GM19324 (cell line): ENCODE results near the gene ACD.
"Not testable (repeated sequence)": the region's sequence is repeated elsewhere in the genome, so short reads cannot be mapped to it uniquely, and the experiment has no call there.

Experiments used
- ATAC-seq: cut with Tn5 transposase; IDR thresholded peaks from one replicate; pipeline ENCODE4 v1.9.1; 2021; ENCODE audit warnings: mild to moderate bottlenecking, moderate library complexity; ENCODE audit not compliant: unreplicated experiment, low FRiP score

The ACD gene

DNA sequence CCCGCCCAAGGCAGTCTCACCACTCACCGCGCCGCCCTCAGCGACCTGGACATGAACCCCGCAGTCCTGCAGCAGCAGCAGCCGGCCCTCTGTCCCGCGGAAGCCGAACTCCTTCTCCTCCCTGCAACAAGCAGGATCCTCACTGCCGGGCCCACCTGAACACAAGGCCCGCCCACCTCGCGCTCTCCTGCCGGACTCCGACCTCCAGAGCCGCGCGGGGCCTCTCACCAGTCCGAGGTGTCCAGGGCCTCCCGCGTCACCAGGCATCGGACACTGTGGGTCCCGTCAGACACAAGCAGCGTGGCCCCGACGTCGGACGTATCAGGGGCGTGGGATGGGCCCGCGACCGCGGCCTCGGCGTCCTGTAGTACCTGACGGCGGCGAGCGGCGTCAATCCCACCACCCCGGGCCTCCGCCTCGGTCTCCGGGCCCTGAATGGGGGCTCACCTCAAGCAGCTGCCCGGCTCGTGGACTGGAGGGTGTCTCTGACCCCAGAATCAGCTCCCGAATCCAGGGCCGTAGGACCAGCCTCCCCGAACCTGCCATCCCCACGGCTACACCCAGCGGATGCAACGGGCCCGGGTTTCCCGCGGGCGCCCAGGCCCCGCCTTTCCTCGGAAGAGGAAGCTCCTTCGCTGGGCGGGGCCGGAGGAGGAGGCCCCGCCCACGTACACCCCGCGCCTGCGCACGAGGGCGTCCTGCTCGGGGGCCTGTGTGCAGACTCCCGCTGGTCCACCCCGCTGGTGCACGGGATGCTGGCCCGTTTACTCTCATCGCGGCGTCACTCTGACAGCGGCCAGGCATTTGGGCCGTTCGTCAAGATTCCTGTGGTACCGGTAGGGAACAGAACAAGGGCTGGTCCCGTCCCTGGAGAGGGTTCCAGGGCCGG lies at the start of gene ACD:
ACD (minus strand) TSS at position 586 of the 889 bp plus-strand sequence; CDS start at position 546, 40 bp downstream.
- ATAC-seq: peak; percentile 68

DNA sequence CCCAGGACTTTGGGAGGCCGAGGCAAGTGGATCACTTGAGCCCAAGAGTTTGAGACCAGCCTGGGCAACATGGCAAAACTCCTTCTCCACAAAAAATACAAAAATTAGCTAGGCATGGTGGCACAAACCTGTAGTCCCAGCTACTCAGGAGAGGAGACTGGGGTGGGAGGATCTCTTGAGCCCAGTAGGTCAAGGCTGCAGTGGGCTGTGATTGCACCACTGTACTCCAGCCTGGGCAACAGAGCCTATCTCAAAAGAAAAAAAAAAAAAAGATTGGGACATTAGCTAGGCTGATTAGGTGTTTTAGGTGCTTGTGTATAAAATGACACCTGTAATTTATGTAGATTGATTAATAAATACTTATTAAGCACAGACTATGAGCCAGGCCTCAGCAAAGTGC lies 49.0 kb upstream of the ACD start:
- ATAC-seq: no peak

- ATAC-seq: no peak
These were observed 48.3 kb upstream of the ACD start for GRCh38 chr16:67708368-67708771.

DNA sequence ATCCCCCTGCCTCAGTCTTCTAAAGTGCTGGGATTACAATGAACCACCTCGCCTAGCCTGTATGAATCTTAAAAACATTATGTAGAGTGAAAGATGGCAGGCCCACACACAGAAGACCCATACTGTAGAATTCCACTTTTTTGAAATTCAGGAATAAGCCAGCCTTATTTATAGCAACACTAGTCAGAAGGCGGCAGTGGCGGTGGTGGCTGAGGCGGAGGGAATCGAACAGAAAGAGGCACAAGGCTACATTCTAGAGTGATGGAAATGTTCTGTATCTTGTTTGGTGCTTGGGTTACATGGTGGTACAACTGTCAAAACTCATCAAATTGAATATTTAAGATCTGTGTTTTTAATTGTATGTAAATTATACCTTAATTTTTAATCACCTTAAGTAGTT lies 47.7 kb upstream of the ACD start:
- ATAC-seq: no peak

DNA sequence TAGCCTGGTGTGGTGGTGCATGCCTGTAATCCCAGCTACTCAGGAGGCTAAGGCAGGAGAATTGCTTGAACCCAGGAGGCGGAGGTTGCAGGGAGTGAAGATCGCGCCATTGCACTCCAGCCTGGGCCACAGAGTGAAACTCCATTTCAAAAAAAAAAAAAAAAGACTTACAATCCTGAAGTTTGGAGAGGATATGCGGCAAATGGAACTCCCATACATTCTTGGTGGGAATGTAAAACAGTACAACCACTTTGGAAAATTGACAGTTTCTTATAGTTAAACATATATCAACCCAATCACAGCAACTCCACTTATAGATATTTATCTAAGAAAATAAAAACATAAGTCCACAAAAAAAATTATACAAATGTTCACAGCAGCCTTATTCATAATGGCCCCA lies 47.1 kb upstream of the ACD start:
- ATAC-seq: no peak

DNA sequence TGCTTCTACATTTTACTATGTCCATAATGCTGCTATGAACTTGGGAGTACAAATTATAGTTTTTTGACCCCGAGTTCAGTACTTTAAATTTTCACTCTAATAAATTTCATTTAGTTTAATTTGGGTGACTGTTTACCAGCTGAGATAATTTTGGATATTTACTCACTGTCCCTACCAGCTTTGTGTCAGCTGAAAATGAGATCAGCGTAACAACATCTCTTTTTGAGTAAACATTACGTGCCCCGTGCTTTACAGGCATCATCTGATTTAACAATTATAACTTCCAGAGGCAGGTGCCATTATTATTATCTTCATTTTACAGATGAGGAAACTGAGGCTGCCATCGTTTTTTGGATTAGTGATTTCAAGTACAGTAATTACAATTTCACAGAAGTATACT lies 44.0 kb upstream of the ACD start:
- ATAC-seq: no peak

DNA sequence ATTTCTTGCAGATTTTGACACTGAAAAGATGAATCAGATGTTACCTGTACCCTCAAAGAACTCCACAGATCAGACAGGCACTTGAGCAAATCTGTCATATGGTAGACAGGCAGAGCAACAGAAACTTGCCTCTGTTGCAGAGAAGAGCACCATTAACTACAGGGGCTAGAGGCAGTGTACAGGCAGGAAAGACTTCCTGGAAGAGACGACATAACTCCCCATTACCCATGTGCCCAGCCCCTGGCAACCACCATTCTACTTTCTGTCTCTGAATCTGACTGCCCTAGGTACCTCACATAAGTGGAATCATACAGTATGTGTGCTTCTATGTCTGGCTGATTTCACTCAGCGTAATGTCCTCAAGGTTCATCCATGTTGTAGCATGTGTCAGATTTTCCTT lies 43.6 kb upstream of the ACD start:
- ATAC-seq: no peak

DNA sequence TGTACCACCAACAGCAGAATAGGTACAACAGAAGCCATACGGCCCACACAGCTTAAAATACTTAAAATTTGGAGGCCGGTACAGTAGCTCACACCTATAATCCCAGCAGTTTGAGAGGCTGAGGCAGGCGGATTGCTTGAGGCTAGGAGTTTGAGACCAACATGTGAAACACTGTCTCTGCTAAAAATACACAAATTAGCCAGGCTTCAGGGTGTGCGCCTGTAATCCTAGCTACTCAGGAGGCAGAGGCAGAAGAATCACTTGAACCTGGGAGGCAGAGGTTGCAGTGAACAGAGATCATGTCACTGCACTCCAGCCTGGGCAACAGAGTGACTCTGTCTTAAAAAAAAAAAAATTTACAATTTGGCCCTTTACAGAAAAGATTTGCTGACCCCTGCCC lies 42.1 kb upstream of the ACD start:
- ATAC-seq: no peak

- no peak for ATAC-seq
These were observed 41.4 kb upstream of the ACD start for GRCh38 chr16:67701420-67701819.

- no peak for ATAC-seq
These were observed 39.2 kb upstream of the ACD start for GRCh38 chr16:67699265-67699664.

- no peak for ATAC-seq
These were observed 37.5 kb upstream of the ACD start for GRCh38 chr16:67697422-67698185.

DNA sequence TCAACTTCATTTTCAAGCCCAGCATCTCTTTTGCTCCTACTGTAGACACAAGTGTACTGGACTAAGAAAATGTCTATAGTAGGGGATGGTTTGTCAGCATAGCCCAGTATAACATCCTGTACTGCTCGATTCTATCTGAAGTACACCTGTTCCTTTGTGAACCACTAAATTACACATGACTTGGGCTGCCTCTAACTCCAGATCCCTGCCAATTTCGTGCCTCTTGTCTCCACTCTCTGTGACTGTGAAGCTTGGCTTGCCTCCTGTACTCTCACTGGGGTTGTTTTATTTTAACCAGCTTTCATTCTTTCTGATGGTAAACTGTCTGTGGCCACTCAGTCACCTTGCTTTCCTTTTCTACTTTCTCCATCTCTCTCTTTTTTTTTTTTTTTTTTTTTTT lies 34.6 kb upstream of the ACD start:
- no peak for ATAC-seq

DNA sequence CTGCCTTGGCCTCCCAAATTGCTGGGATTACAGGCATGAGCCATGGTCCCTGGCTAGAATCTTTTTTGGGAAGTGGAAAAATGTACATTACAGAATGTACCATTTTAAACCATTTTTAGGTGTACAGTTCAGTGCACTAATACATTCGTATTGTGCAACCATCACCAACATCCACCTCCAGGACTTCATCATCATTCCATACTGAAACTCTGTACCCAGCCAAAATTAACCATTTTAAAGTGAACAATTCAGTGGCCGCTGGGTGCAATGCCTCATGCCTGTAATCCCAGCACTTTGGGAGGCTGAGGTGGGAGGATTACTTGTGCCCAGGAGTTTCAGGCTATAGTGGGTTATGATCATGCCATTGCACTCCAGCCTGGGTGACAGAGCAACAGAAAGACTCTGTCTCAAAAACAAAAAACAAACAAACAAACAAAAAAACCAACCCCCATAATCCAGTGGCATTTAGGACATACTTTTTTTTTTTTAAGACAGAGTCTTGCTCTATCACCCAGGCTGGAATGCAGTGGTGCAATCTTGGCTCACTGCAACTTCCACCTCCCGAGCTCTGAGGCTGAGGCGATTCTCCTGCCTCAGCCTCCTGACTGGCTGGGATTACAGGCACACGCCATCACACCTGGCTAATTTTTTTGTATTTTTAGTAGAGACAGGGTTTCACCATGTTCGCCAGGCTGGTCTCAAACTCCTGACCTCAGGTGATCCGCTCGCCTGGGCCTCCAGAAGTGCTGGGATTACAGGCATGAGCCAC lies 33.6 kb upstream of the ACD start:
- ATAC-seq: not testable (repeated sequence)

DNA sequence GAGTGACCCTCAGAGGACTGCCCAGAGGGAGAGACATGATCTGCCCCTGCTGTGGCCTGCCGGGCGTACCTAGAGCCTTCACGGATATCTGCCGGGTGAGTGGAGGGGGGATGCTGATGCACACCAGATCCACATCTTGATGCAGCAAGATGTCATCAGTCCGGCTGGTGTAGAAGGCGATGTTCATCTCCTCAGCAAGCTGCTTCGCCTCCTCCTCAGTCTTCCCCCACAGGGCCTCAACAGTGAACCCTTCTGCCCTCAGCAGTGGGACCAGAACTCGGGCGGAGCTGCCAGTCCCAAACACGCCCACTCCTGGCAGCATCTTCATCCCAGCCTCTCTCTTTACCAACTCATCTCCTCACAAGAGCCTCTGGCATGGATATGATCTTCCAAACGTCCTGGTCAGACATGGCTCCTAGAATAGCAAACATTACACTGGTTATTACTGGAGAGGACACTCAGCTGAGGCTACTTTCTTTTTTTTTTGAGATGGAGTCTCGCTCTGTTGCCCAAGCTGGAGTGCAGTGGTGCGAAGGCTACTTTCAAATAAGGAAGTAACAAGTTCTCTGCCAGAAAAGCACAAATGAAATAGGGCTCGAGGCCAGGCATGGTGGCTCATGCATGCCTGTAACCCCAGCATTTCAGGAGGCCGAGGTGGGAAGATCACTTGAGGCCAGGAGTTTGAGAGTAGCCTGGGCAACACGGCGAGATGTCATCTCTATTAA lies 25.5 kb upstream of the ACD start:
- ATAC-seq: no peak

DNA sequence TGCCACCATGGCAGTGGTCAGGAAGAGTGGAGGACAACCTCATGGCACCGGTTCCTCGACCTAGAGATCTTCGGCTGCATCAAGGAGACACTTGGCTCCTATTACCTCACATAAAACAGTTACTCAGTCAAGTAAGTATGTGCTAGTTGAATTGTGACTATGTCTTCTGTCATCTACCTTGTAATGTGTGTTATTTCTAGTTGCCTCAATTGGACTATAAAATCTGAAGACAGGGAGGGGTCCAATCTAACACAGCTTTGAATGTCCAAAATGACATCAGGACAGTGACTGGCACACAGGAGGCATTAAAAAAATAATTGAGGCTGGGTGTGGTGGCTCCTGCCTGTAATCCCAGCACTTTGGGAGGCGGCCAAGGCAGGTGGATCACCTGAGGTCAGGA lies 23.7 kb upstream of the ACD start:
- ATAC-seq: no peak

DNA sequence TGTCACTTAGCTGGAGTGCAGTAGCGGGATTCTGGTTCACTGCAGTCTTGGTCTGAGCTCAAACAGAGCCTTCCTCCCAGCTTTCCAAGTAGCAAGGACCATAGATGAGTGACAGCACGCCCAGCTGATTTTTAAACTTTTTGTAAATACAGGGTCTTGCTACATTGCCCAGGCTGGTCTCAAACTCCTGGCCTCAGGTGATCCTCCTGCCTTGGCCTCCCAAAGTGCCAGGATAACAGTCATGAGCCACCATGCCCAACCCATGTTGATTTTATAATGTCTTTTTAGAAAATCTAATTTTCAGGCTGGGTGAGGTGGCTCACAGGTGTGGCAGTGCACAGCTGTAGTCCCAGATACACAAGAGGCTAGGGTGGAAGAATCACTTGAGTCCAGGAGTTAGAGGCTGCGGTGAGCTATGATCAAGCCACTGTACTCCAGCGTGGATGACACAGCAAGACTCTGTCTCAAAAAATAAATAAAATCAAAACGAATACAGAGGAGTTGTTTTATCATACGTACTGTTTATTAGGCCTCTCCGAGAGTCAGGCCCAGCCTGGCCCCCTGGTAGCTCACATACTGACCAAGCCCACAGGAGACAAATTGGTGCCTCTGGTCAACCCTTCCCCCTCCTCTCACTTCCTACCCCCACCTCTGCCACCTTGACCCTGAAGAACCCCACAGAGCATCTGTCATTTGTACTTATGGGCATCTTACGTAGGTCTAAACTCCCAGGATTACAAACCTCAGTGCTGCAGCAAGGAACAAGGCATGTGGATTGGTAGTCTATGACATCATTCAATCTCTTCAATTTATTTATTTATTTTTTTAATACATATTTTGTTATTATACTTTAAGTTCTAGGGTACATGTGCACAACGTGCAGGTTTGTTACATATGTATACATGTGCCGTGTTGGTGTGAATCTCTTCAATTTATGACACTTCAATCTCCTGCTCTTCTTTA lies 20.2 kb upstream of the ACD start:
- no peak for ATAC-seq

- no peak for ATAC-seq
These were observed 18.4 kb upstream of the ACD start for GRCh38 chr16:67678354-67679023.

DNA sequence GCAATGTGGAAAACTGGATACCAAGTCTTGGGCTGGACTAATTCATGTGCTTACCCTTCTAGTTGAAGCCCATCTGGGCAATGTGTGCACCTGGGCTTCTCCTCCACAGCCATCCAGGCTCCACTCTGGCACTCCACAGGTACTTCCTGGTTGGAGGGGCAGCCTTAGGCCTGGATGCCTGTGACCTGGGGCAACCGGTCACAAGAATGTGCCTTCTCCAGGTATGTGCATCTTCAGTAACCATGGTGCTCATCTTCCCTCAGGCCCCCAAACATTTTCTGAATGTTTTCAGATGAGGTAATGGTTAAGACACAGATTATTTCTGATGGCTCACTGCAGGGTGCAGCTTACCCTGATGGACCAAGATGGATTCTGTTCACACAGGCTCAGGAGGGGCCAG lies 17.7 kb upstream of the ACD start:
- no peak for ATAC-seq

DNA sequence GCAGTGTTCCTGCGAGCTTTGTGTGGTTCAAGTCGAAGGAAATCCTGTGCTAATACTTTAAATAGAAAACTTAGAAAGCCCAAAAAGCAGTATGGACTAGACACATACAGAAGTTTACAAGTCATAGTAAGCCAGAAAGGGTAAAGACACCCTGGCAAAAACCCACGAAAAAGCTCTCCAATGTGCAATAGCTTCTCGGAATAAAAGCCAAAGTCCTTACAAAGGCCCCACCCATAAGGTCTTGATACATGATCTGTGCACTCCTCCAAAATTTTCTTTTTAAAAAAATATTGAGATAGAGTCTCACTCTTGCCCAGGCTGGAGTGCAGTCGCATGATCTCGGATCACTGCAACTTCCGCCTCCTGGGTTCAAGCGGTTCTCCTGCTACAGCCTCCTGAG lies 16.9 kb upstream of the ACD start:
- ATAC-seq: no peak
